HG03378 (cell line): ENCODE measurements around the gene NELL2.
"Not testable (repeated sequence)": the region's sequence is repeated elsewhere in the genome, so short reads cannot be mapped to it uniquely, and the experiment has no call there.

ENCODE experiments used
- ATAC-seq: cut with Tn5 transposase; IDR thresholded peaks from one replicate; pipeline ENCODE4 v1.9.1; 2021; ENCODE audit warnings: mild to moderate bottlenecking, moderate library complexity; ENCODE audit not compliant: unreplicated experiment

Gene NELL2

GRCh38 chr12:44779766-44780165 lies 96.3 kb downstream of the NELL2 start:
- no peak for ATAC-seq

GRCh38 chr12:44778863-44779262 lies 97.3 kb downstream of the NELL2 start:
- ATAC-seq: no peak

- ATAC-seq: no peak
These were observed 99.1 kb downstream of the NELL2 start for GRCh38 chr12:44777044-44777443.

GRCh38 chr12:44775901-44776300 lies 100.2 kb downstream of the NELL2 start:
- no peak for ATAC-seq

- peak; percentile 54 for ATAC-seq
These were observed 101.2 kb downstream of the NELL2 start for GRCh38 chr12:44774815-44775411.

GRCh38 chr12:44771485-44772021 lies 104.6 kb downstream of the NELL2 start:
- no peak for ATAC-seq

- ATAC-seq: no peak
These were observed 110.3 kb downstream of the NELL2 start for GRCh38 chr12:44765796-44766195.

GRCh38 chr12:44763021-44763420 lies 113.1 kb downstream of the NELL2 start:
- no peak for ATAC-seq

GRCh38 chr12:44759289-44759688 lies 116.8 kb downstream of the NELL2 start:
- ATAC-seq: no peak

- no peak for ATAC-seq
These were observed 125.6 kb downstream of the NELL2 start for GRCh38 chr12:44750468-44750867.

- ATAC-seq: no peak
These were observed 126.5 kb downstream of the NELL2 start for GRCh38 chr12:44749566-44749965.

GRCh38 chr12:44748950-44749468 lies 127.1 kb downstream of the NELL2 start:
- ATAC-seq: no peak

- not testable (repeated sequence) for ATAC-seq
These were observed 134.7 kb downstream of the NELL2 start for GRCh38 chr12:44741292-44741980.

- no peak for ATAC-seq
These were observed 138.1 kb downstream of the NELL2 start for GRCh38 chr12:44738051-44738450.

GRCh38 chr12:44728566-44728965 lies 147.5 kb downstream of the NELL2 start:
- no peak for ATAC-seq

GRCh38 chr12:44720265-44720664 lies 155.8 kb downstream of the NELL2 start:
- no peak for ATAC-seq

GRCh38 chr12:44717612-44718011 lies 158.5 kb downstream of the NELL2 start:
- no peak for ATAC-seq

- no peak for ATAC-seq
These were observed 159.4 kb downstream of the NELL2 start for GRCh38 chr12:44716711-44717110.

- ATAC-seq: no peak
These were observed 164.4 kb downstream of the NELL2 start for GRCh38 chr12:44711736-44712135.

- no peak for ATAC-seq
These were observed 166.9 kb downstream of the NELL2 start for GRCh38 chr12:44709166-44709565.

- no peak for ATAC-seq
These were observed 167.9 kb downstream of the NELL2 start for GRCh38 chr12:44708218-44708617.

- no peak for ATAC-seq
These were observed 172.8 kb downstream of the NELL2 start for GRCh38 chr12:44703182-44703910.
